ENCODE data around the gene ATRNL1. TPM values are rescaled to one million over a fixed set of nuclear protein-coding genes. Genes with fewer than 3 reads are reported as not detected.

The ATRNL1 gene
- total RNA-seq, 1 experiment from 2014 or later, result 8.8 TPM

- no peaks in the 10 kb centered on the region for H3K4me1 Mint-ChIP-seq (ENCODE audit: low read depth, unreplicated experiment)
- BruUV-seq (replicated peaks), result no TSS peak
- no peaks in the 10 kb centered on the region for H3K36me3 Mint-ChIP-seq (ENCODE audit: insufficient read depth, unreplicated experiment)
- H3K4me3 Mint-ChIP-seq (ENCODE audit: low read depth, unreplicated experiment), result no peak overlapping the region
- H3K27ac Mint-ChIP-seq (ENCODE audit: unreplicated experiment), result no peak overlapping the region
- no peaks in the 10 kb centered on the region for H3K9me3 Mint-ChIP-seq (ENCODE audit: low read depth, unreplicated experiment)
- DNase-seq, result no peak
- CTCF ChIA-PET, result no interaction called here
- no peaks in the 10 kb centered on the region for H3K27me3 Mint-ChIP-seq (ENCODE audit: unreplicated experiment)
- intact Hi-C loops (cut with micrococcal nuclease; ENCODE audit: unreplicated experiment), result no loop called here
- no peak for TF ChIP-seq CTCF (IDR thresholded peaks at IDR 0.05; ENCODE audit: unreplicated experiment)
Measured at GRCh38 chr10:115606086-115606485, 512.9 kb downstream of the ATRNL1 start.

GRCh38 chr10:115606741-115607140, 513.6 kb downstream of the ATRNL1 start:
- no peak overlapping the region for H3K4me3 Mint-ChIP-seq (ENCODE audit: low read depth, unreplicated experiment)
- BruUV-seq (replicated peaks), result no TSS peak
- no peaks in the 10 kb centered on the region for H3K27me3 Mint-ChIP-seq (ENCODE audit: unreplicated experiment)
- CTCF ChIA-PET, result no interaction called here
- H3K27ac Mint-ChIP-seq (ENCODE audit: unreplicated experiment), result no peak overlapping the region
- no peak for TF ChIP-seq CTCF (IDR thresholded peaks at IDR 0.05; ENCODE audit: unreplicated experiment)
- H3K36me3 Mint-ChIP-seq (ENCODE audit: insufficient read depth, unreplicated experiment), result no peaks in the 10 kb centered on the region
- intact Hi-C loops (cut with micrococcal nuclease; ENCODE audit: unreplicated experiment), result no loop called here
- H3K4me1 Mint-ChIP-seq (ENCODE audit: low read depth, unreplicated experiment), result no peaks in the 10 kb centered on the region
- H3K9me3 Mint-ChIP-seq (ENCODE audit: low read depth, unreplicated experiment), result no peaks in the 10 kb centered on the region
- DNase-seq, result no peak

GRCh38 chr10:115624448-115624847, 531.3 kb downstream of the ATRNL1 start:
- no peaks in the 10 kb centered on the region for H3K9me3 Mint-ChIP-seq (ENCODE audit: low read depth, unreplicated experiment)
- H3K4me1 Mint-ChIP-seq (ENCODE audit: low read depth, unreplicated experiment), result no peaks in the 10 kb centered on the region
- H3K4me3 Mint-ChIP-seq (ENCODE audit: low read depth, unreplicated experiment), result no peak overlapping the region
- no TSS peak for BruUV-seq (replicated peaks)
- H3K27ac Mint-ChIP-seq (ENCODE audit: unreplicated experiment), result no peak overlapping the region
- no peak for DNase-seq
- CTCF ChIA-PET, result no interaction called here
- H3K36me3 Mint-ChIP-seq (ENCODE audit: insufficient read depth, unreplicated experiment), result no peaks in the 10 kb centered on the region
- TF ChIP-seq CTCF (IDR thresholded peaks at IDR 0.05; ENCODE audit: unreplicated experiment), result no peak
- no peaks in the 10 kb centered on the region for H3K27me3 Mint-ChIP-seq (ENCODE audit: unreplicated experiment)
- intact Hi-C loops (cut with micrococcal nuclease; ENCODE audit: unreplicated experiment), result no loop called here

- no peak for DNase-seq
- Mint-ChIP-seq H3K27me3 (ENCODE audit: unreplicated experiment) (no peaks in the 10 kb centered on the region), H3K4me1 (ENCODE audit: low read depth, unreplicated experiment) (no peaks in the 10 kb centered on the region), H3K9me3 (ENCODE audit: low read depth, unreplicated experiment) (no peaks in the 10 kb centered on the region), H3K27ac (ENCODE audit: unreplicated experiment) (no peak overlapping the region), H3K4me3 (ENCODE audit: low read depth, unreplicated experiment) (no peak overlapping the region), H3K36me3 (ENCODE audit: insufficient read depth, unreplicated experiment) (no peaks in the 10 kb centered on the region)
- BruUV-seq (replicated peaks), result no TSS peak
- intact Hi-C loops (cut with micrococcal nuclease; ENCODE audit: unreplicated experiment), result no loop called here
- TF ChIP-seq CTCF (IDR thresholded peaks at IDR 0.05; ENCODE audit: unreplicated experiment), result no peak
- CTCF ChIA-PET, result no interaction called here
Measured at GRCh38 chr10:115628616-115629015, 535.5 kb downstream of the ATRNL1 start.

GRCh38 chr10:115638246-115638645, 545.1 kb downstream of the ATRNL1 start:
- intact Hi-C loops (cut with micrococcal nuclease; ENCODE audit: unreplicated experiment), result no loop called here
- no TSS peak for BruUV-seq (replicated peaks)
- Mint-ChIP-seq H3K36me3 (ENCODE audit: insufficient read depth, unreplicated experiment) (no peaks in the 10 kb centered on the region), H3K4me1 (ENCODE audit: low read depth, unreplicated experiment) (no peaks in the 10 kb centered on the region), H3K9me3 (ENCODE audit: low read depth, unreplicated experiment) (no peaks in the 10 kb centered on the region), H3K27ac (ENCODE audit: unreplicated experiment) (no peak overlapping the region), H3K4me3 (ENCODE audit: low read depth, unreplicated experiment) (no peak overlapping the region), H3K27me3 (ENCODE audit: unreplicated experiment) (no peaks in the 10 kb centered on the region)
- CTCF ChIA-PET, result no interaction called here
- DNase-seq, result no peak
- no peak for TF ChIP-seq CTCF (IDR thresholded peaks at IDR 0.05; ENCODE audit: unreplicated experiment)

Measured in Calu3 (cell line).